IMR-90 (cell line): Measurements from ENCODE around the gene FLNA. TPM values are rescaled to one million over a fixed set of nuclear protein-coding genes. Genes with fewer than 3 reads are reported as not detected.

Source experiments
- ATAC-seq: fragments of 200-7000 bp; cut with Tn5 transposase; 2 replicates; pipeline ENCODE4 v1.9.1; 2020; ENCODE audit warnings: low read depth, mild to moderate bottlenecking, moderate library complexity
- BruUV-seq: library from RNA; stranded (reverse); fragments of 400-500 nt; replicated peaks from 2 replicates; lab custom pipeline; 2021; lab: Mats Ljungman, UMichigan
- CTCF ChIA-PET: fragments of 300-600 bp; formaldehyde crosslinking; extraction: SDS; loops from one replicate; lab custom pipeline; 2021; ENCODE audit warnings: antibody characterized with exemption; lab: Yijun Ruan, JAX
- POLR2A ChIA-PET: fragments of 300-600 bp; sonication (Branson Sonifier 250); formaldehyde crosslinking; loops from one replicate; lab custom pipeline; 2022; ENCODE audit warnings: antibody characterized with exemption; ENCODE audit not compliant: unreplicated experiment; lab: Charles Lee
- DNase-seq: peaks from one replicate; pipeline ENCODE4 v3.0.0; 2013
- H2AFZ ChIP-seq: replicated peaks from 2 replicates; pipeline ENCODE3; 2013; ENCODE audit warnings: low read length, mild to moderate bottlenecking; ENCODE audit not compliant: poor library complexity
- H2AK5ac ChIP-seq: 2 replicates; pipeline ENCODE4 v1.6.1; 2013; ENCODE audit warnings: low read depth, low read length, inconsistent platforms
- H2AK9ac ChIP-seq: replicated peaks from 2 replicates; pipeline ENCODE3; 2013; ENCODE audit warnings: mild to moderate bottlenecking, low read depth, low read length, moderate library complexity; ENCODE audit not compliant: poor library complexity
- H2BK120ac ChIP-seq: 2 replicates; pipeline ENCODE4 v1.6.1; 2013; ENCODE audit warnings: low read depth, low read length, inconsistent platforms
- H2BK15ac ChIP-seq: 3 replicates; pipeline ENCODE4 v1.6.1; 2013; ENCODE audit warnings: low read depth, low read length, inconsistent platforms
- H2BK20ac ChIP-seq: 2 replicates; pipeline ENCODE4 v1.6.1; 2013; ENCODE audit warnings: low read depth, mild to moderate bottlenecking, inconsistent platforms, low read length, moderate library complexity
- H2BK5ac ChIP-seq: 2 replicates; pipeline ENCODE4 v1.6.1; 2013; ENCODE audit warnings: mild to moderate bottlenecking, low read depth, low read length, inconsistent platforms; ENCODE audit not compliant: poor library complexity, severe bottlenecking
- H3K14ac ChIP-seq: replicated peaks from 2 replicates; pipeline ENCODE4 v1.6.1; 2013; ENCODE audit warnings: low read depth, low read length, inconsistent platforms
- H3K18ac ChIP-seq: 2 replicates; pipeline ENCODE4 v1.6.1; 2013; ENCODE audit warnings: low read depth, low read length, control low read depth
- H3K23ac ChIP-seq: 2 replicates; pipeline ENCODE4 v1.6.1; 2013; ENCODE audit warnings: low read depth, low read length, inconsistent platforms
- H3K27ac ChIP-seq: 2 replicates; pipeline ENCODE4 v1.5.1; 2013; ENCODE audit warnings: mild to moderate bottlenecking, control low read depth, low read length; ENCODE audit not compliant: insufficient read depth
- H3K27me3 ChIP-seq: 2 replicates; pipeline ENCODE4 v1.6.1; 2013; ENCODE audit warnings: low read length; ENCODE audit not compliant: control insufficient read depth, insufficient read depth
- H3K36me3 ChIP-seq: 2 replicates; pipeline ENCODE4 v1.6.1; 2013; ENCODE audit warnings: low read length, mixed read lengths; ENCODE audit not compliant: control insufficient read depth, insufficient read depth
- H3K4ac ChIP-seq: 2 replicates; pipeline ENCODE4 v1.6.1; 2013; ENCODE audit warnings: low read depth, low read length, inconsistent platforms
- H3K4me1 ChIP-seq: 2 replicates; pipeline ENCODE4 v1.6.1; 2013; ENCODE audit warnings: low read length, mixed read lengths; ENCODE audit not compliant: control insufficient read depth, insufficient read depth
- H3K4me2 ChIP-seq: 2 replicates; pipeline ENCODE4 v1.6.1; 2013; ENCODE audit warnings: low read depth, mild to moderate bottlenecking, control low read depth, low read length, moderate library complexity
- H3K4me3 ChIP-seq: 2 replicates; pipeline ENCODE4 v1.5.1; 2013; ENCODE audit warnings: low read depth, mild to moderate bottlenecking, control low read depth, low read length, moderate library complexity; ENCODE audit not compliant: insufficient read depth
- H3K56ac ChIP-seq: 2 replicates; pipeline ENCODE4 v1.6.1; 2013; ENCODE audit warnings: low read length, inconsistent platforms; ENCODE audit not compliant: insufficient read depth; ENCODE audit errors: extremely low read depth
- H3K79me1 ChIP-seq, 2 experiments: 2 replicates each; pipeline ENCODE4 v1.6.1; 2013; ENCODE audit warnings: low read length in 2 of 2, inconsistent platforms in 1 of 2, low read depth in 1 of 2
- H3K9ac ChIP-seq: 2 replicates; pipeline ENCODE4 v1.6.1; 2013; ENCODE audit warnings: low read depth, low read length, control low read depth
- H3K9me1 ChIP-seq: 2 replicates; pipeline ENCODE4 v1.6.1; 2013; ENCODE audit warnings: low read length, inconsistent platforms; ENCODE audit not compliant: insufficient read depth
- H3K9me3 ChIP-seq: 2 replicates; pipeline ENCODE4 v1.6.1; 2013; ENCODE audit warnings: low read length; ENCODE audit not compliant: control insufficient read depth, insufficient read depth
- H4K20me1 ChIP-seq: 2 replicates; pipeline ENCODE4 v1.6.1; 2013; ENCODE audit warnings: low read length, inconsistent platforms; ENCODE audit not compliant: insufficient read depth
- H4K5ac ChIP-seq: 2 replicates; pipeline ENCODE4 v1.6.1; 2013; ENCODE audit warnings: mild to moderate bottlenecking, low read depth, low read length, control low read depth
- H4K8ac ChIP-seq, 2 experiments: 2 replicates each; pipeline ENCODE4 v1.6.1; 2013; ENCODE audit warnings: low read depth in 2 of 2, low read length in 2 of 2, control low read depth in 1 of 2, inconsistent platforms in 1 of 2
- H4K91ac ChIP-seq: 2 replicates; pipeline ENCODE4 v1.6.1; 2013; ENCODE audit warnings: low read depth, low read length, inconsistent platforms; ENCODE audit not compliant: insufficient read depth
- BHLHE40 ChIP-seq: fragments of 150-350 bp; IDR thresholded peaks from 2 replicates; pipeline ENCODE4 v1.6.1; 2016; ENCODE audit warnings: mild to moderate bottlenecking, low read depth, low read length
- CEBPB ChIP-seq: IDR thresholded peaks from 2 replicates; pipeline ENCODE4 v1.6.1; 2012; ENCODE audit warnings: low read depth, low read length, improper control_type of control experiment
- CHD1 ChIP-seq: IDR thresholded peaks from 2 replicates; pipeline ENCODE4 v1.6.1; 2012; ENCODE audit warnings: low read depth, low read length, improper control_type of control experiment
- CTCF ChIP-seq: conservative IDR thresholded peaks from 2 replicates; pipeline ENCODE4 v1.5.1; 2012; ENCODE audit warnings: mild to moderate bottlenecking, low read depth, low read length, improper control_type of control experiment
- ELK1 ChIP-seq: fragments of 150-350 bp; IDR thresholded peaks from 2 replicates; pipeline ENCODE4 v1.6.1; 2016; ENCODE audit warnings: low read depth, mild to moderate bottlenecking, low read length, moderate library complexity, borderline replicate concordance
- MAFK ChIP-seq: IDR thresholded peaks from 2 replicates; pipeline ENCODE4 v1.6.1; 2012; ENCODE audit warnings: low read depth, low read length, improper control_type of control experiment
- MAZ ChIP-seq: IDR thresholded peaks from 2 replicates; pipeline ENCODE4 v1.6.1; 2012; ENCODE audit warnings: low read depth, mild to moderate bottlenecking, low read length, improper control_type of control experiment, moderate library complexity, borderline replicate concordance
- MXI1 ChIP-seq: IDR thresholded peaks from 2 replicates; pipeline ENCODE4 v1.6.1; 2012; ENCODE audit warnings: low read depth, mild to moderate bottlenecking, low read length, moderate library complexity, borderline replicate concordance
- NFE2L2 ChIP-seq: fragments of 150-350 bp; IDR thresholded peaks from 2 replicates; pipeline ENCODE4 v1.6.1; 2016; ENCODE audit warnings: low read depth, mild to moderate bottlenecking, low read length
- POLR2A ChIP-seq: IDR thresholded peaks from 2 replicates; pipeline ENCODE4 v1.6.1; 2012; ENCODE audit warnings: mild to moderate bottlenecking, low read depth, low read length
- RAD21 ChIP-seq: IDR thresholded peaks from 2 replicates; pipeline ENCODE4 v1.6.1; 2012; ENCODE audit warnings: low read length, improper control_type of control experiment
- RCOR1 ChIP-seq: IDR thresholded peaks from 2 replicates; pipeline ENCODE4 v1.6.1; 2012; ENCODE audit warnings: mild to moderate bottlenecking, low read length, improper control_type of control experiment; ENCODE audit not compliant: insufficient replicate concordance
- RFX5 ChIP-seq: IDR thresholded peaks from 2 replicates; pipeline ENCODE4 v1.8.0; 2012; ENCODE audit warnings: low read depth, mild to moderate bottlenecking, low read length, moderate library complexity
- SMC3 ChIP-seq: fragments of 150-350 bp; IDR thresholded peaks from 2 replicates; pipeline ENCODE4 v1.6.1; 2016; ENCODE audit warnings: low read depth, mild to moderate bottlenecking, antibody characterized with exemption, low read length, moderate library complexity
- USF2 ChIP-seq: fragments of 150-350 bp; IDR thresholded peaks from 2 replicates; pipeline ENCODE4 v1.6.1; 2017; ENCODE audit warnings: mild to moderate bottlenecking, antibody characterized with exemption, low read length, low read depth
- WGBS, 2 experiments: methylation state at CpG; one replicate each; pipeline versions ENCODE4 v1.1.5 to v1.1.7; 2013; ENCODE audit warnings: missing lambda C conversion rate in 2 of 2; ENCODE audit not compliant: insufficient read length in 1 of 2; ENCODE audit errors: extremely low coverage in 2 of 2; 5-methylcytosine and 5-hydroxymethylcytosine counted together
- dilution Hi-C: fragments of 300-500 bp; cut with HindIII; formaldehyde crosslinking; loops from one replicate; pipeline ENCODE4 v1.14.3; 2018; ENCODE audit warnings: low sequenced_read_pairs; ENCODE audit not compliant: unreplicated experiment
- in situ Hi-C: fragments of 300-500 bp; cut with MboI; formaldehyde crosslinking; loops from 3 replicates; pipeline ENCODE4 v1.14.3; 2019; ENCODE audit warnings: low sequenced_read_pairs, inconsistent platforms, mixed read lengths
- intact Hi-C: fragments of 100-400 bp; cut with micrococcal nuclease; formaldehyde crosslinking; loops from 2 replicates; pipeline ENCODE4 v1.10.0; 2022
- polyA plus RNA-seq, 3 experiments: library from polyadenylated mRNA; depleted of rRNA; stranded (reverse); fragments of >200 nt; gene quantifications; 2 replicates each; pipeline ENCODE4 v1.2.3, GENCODE V29; 2012; ENCODE audit warnings: low replicate concordance in 1 of 3
- total RNA-seq: library from RNA; depleted of rRNA; stranded (reverse); fragments of >200 nt; gene quantifications from 2 replicates; pipeline ENCODE4 v1.2.3, GENCODE V29; 2012

FLNA gene
- total and polyA plus RNA-seq, 2 of the 4 experiments (the other 2 are of a cell fraction): 1,356 to 1,357 TPM

- H3K79me1 ChIP-seq: no peaks in the 10 kb centered on the region
- no peak overlapping the region for H2AK5ac ChIP-seq
- H3K4me1 ChIP-seq: peaks cover 4% of the 10 kb centered on the region; the same call in 1 of the 2 replicates
- H3K14ac ChIP-seq: no peak overlapping the region
- no peak overlapping the region for H3K4me2 ChIP-seq
- H3K27me3 ChIP-seq: peaks cover 53% of the 10 kb centered on the region
- no peak overlapping the region for H2BK5ac ChIP-seq
- H4K8ac ChIP-seq: no peak overlapping the region
- H2AFZ ChIP-seq: no peak overlapping the region
- no peak overlapping the region for H3K18ac ChIP-seq
- H2BK120ac ChIP-seq: no peak overlapping the region
- no peak overlapping the region for H2AK9ac ChIP-seq
- intact Hi-C loops (no loop called here), in situ Hi-C loops (no loop called here), dilution Hi-C loops (no loop called here)
- H3K9me1 ChIP-seq: no peaks in the 10 kb centered on the region
- ChIA-PET POLR2A (no interaction called here), CTCF (no interaction called here)
- no CpG with 5 or more reads among the region's 8 CpGs for WGBS, 2 experiments
- H4K20me1 ChIP-seq: no peaks in the 10 kb centered on the region; the same call in 1 of the 2 replicates
- no peak overlapping the region for H3K23ac ChIP-seq
- no peak overlapping the region for H3K4ac ChIP-seq
- H3K36me3 ChIP-seq: no peaks in the 10 kb centered on the region
- no peak for ATAC-seq
- H3K9ac ChIP-seq: no peak overlapping the region
- no peaks in the 10 kb centered on the region for H3K9me3 ChIP-seq
- BruUV-seq: no TSS peak
- no peak overlapping the region for H2BK15ac ChIP-seq
- H2BK20ac ChIP-seq: no peak overlapping the region
- H3K27ac ChIP-seq: no peak overlapping the region
- no peak overlapping the region for H3K56ac ChIP-seq
- H4K5ac ChIP-seq: no peak overlapping the region
- DNase-seq: peak; percentile 24
- H3K4me3 ChIP-seq: no peak overlapping the region
- TF ChIP-seq MAZ (no peak), CTCF (no peak), MXI1 (no peak), RCOR1 (no peak), POLR2A (no peak), CEBPB (no peak), MAFK (no peak), CHD1 (no peak), SMC3 (no peak), USF2 (no peak), RFX5 (no peak), ELK1 (no peak), BHLHE40 (no peak), NFE2L2 (no peak), RAD21 (no peak)
- no peak overlapping the region for H4K91ac ChIP-seq
These were observed 48.9 kb downstream of the FLNA start for GRCh38 chrX:154325541-154325940.
